Activated CD8-positive, alpha-beta memory T cell treated with anti-CD3 and anti-CD28 coated beads for 48 hours (primary cell): ENCODE data around the gene APOA1.
"Not testable (repeated sequence)": the region's sequence is repeated elsewhere in the genome, so short reads cannot be mapped to it uniquely, and the experiment has no call there.

Experiments used
- DNase-seq, 3 experiments: peaks; one replicate each; pipeline ENCODE4 v3.0.0-alpha.2; 2020; ENCODE audit warnings: low read depth in 2 of 3, low spot score in 2 of 3

The APOA1 gene

GRCh38 chr11:116835042-116835772 lies 2.2 kb downstream of the APOA1 start:
- no peak for DNase-seq

GRCh38 chr11:116834535-116835041 lies 2.8 kb downstream of the APOA1 start:
- DNase-seq = not testable (repeated sequence)

- DNase-seq = no peak
Measured at GRCh38 chr11:116833816-116834534, 3.4 kb downstream of the APOA1 start.

GRCh38 chr11:116833491-116833815 lies 4.0 kb downstream of the APOA1 start:
- no peak for DNase-seq

GRCh38 chr11:116832350-116833290 lies 4.8 kb downstream of the APOA1 start:
- DNase-seq = no peak

- DNase-seq = no peak
Measured at GRCh38 chr11:116831790-116832349, 5.6 kb downstream of the APOA1 start.

- no peak for DNase-seq
Measured at GRCh38 chr11:116830184-116830912, 7.1 kb downstream of the APOA1 start.

GRCh38 chr11:116829525-116830183 lies 7.8 kb downstream of the APOA1 start, which contains the start of gene APOC3:
Gene APOC3, plus strand, starts transcription at chr11:116829907. Its CDS starts 676 bp downstream, at chr11:116830583.
- DNase-seq = no peak

GRCh38 chr11:116828632-116829524 lies 8.5 kb downstream of the APOA1 start:
- DNase-seq = no peak

GRCh38 chr11:116827461-116827860 lies 10.0 kb downstream of the APOA1 start:
- DNase-seq = no peak

- no peak for DNase-seq
Measured at GRCh38 chr11:116826751-116827431, 10.5 kb downstream of the APOA1 start.

- no peak for DNase-seq
Measured at GRCh38 chr11:116825854-116826750, 11.3 kb downstream of the APOA1 start.

GRCh38 chr11:116825434-116825833 lies 12.0 kb downstream of the APOA1 start:
- no peak for DNase-seq

GRCh38 chr11:116823031-116823843 lies 14.2 kb downstream of the APOA1 start, which contains the start of gene APOA4:
Gene APOA4, minus strand, starts transcription at chr11:116823304. Its CDS starts 113 bp downstream, at chr11:116823191.
- no peak for DNase-seq

GRCh38 chr11:116822575-116822974 lies 14.8 kb downstream of the APOA1 start:
- no peak for DNase-seq
